EH (cell line): ENCODE results near the gene IRF2.

Source experiments
- DNase-seq: peaks from one replicate; pipeline ENCODE4 v3.0.0-alpha.2; 2015; ENCODE audit warnings: low read depth

IRF2 gene

GRCh38 chr4:184473499-184474262 is 669 bp downstream of the IRF2 start:
- DNase-seq, result peak; percentile 58

GRCh38 chr4:184472614-184473498 is 1.5 kb downstream of the IRF2 start:
- DNase-seq, result peak; percentile 77

- DNase-seq, result no peak
Observed at GRCh38 chr4:184471881-184472613, 2.3 kb downstream of the IRF2 start.

GRCh38 chr4:184470785-184471110 is 3.6 kb downstream of the IRF2 start:
- DNase-seq, result no peak

- no peak for DNase-seq
Observed at GRCh38 chr4:184466634-184467033, 7.7 kb downstream of the IRF2 start.

GRCh38 chr4:184464759-184465454 is 9.4 kb downstream of the IRF2 start:
- DNase-seq, result no peak

GRCh38 chr4:184463856-184464255 is 10.5 kb downstream of the IRF2 start:
- DNase-seq, result no peak

GRCh38 chr4:184463158-184463557 is 11.2 kb downstream of the IRF2 start:
- no peak for DNase-seq

- DNase-seq, result no peak
Observed at GRCh38 chr4:184462724-184463123, 11.6 kb downstream of the IRF2 start.

- DNase-seq, result no peak
Observed at GRCh38 chr4:184461711-184462441, 12.5 kb downstream of the IRF2 start.

GRCh38 chr4:184460499-184461285 is 13.7 kb downstream of the IRF2 start:
- DNase-seq, result no peak

GRCh38 chr4:184459413-184459812 is 14.9 kb downstream of the IRF2 start:
- DNase-seq, result peak; percentile 76

GRCh38 chr4:184457535-184458249 is 16.7 kb downstream of the IRF2 start:
- DNase-seq, result no peak

- no peak for DNase-seq
Observed at GRCh38 chr4:184456337-184456736, 18.0 kb downstream of the IRF2 start.

GRCh38 chr4:184455299-184455698 is 19.1 kb downstream of the IRF2 start:
- DNase-seq, result no peak

- DNase-seq, result peak; percentile 88
Observed at GRCh38 chr4:184453365-184454160, 20.8 kb downstream of the IRF2 start.

- no peak for DNase-seq
Observed at GRCh38 chr4:184452740-184453139, 21.6 kb downstream of the IRF2 start.

GRCh38 chr4:184451726-184452125 is 22.6 kb downstream of the IRF2 start:
- DNase-seq, result no peak
